ENCODE measurements around the gene TXNRD3.

TXNRD3 gene

GRCh38 chr3:126665221-126665936 lies 10.5 kb upstream of the TXNRD3 start:
- no peak for DNase-seq
- intact Hi-C loops (cut with DNase I; ENCODE audit: low total_unique reads), result no loop called here
- Histone ChIP-seq H3K9me3 (no peaks in the 10 kb centered on the region), H3K27ac (no peak overlapping the region), H3K27me3 (peaks cover 0 to 42% of the 10 kb centered on the region in 2 donors), H3K4me1 (no peaks in the 10 kb centered on the region), H3K36me3 (no peaks in the 10 kb centered on the region), H3K4me3 (no peak overlapping the region)
- TF ChIP-seq CTCF (IDR thresholded peaks at IDR 0.05), result no peak

GRCh38 chr3:126664591-126665214 lies 9.8 kb upstream of the TXNRD3 start:
- no peaks in the 10 kb centered on the region for H3K36me3 ChIP-seq
- no peak for DNase-seq
- H3K27me3 ChIP-seq, result peaks cover 0 to 42% of the 10 kb centered on the region in 2 donors
- H3K4me1 ChIP-seq, result no peaks in the 10 kb centered on the region
- intact Hi-C loops (cut with DNase I; ENCODE audit: low total_unique reads), result no loop called here
- H3K4me3 ChIP-seq, result no peak overlapping the region
- H3K27ac ChIP-seq, result no peak overlapping the region
- H3K9me3 ChIP-seq, result no peaks in the 10 kb centered on the region
- no peak for TF ChIP-seq CTCF (IDR thresholded peaks at IDR 0.05)

- no peaks in the 10 kb centered on the region for H3K9me3 ChIP-seq
- H3K4me3 ChIP-seq, result no peak overlapping the region
- H3K27me3 ChIP-seq, result peaks cover 0 to 48% of the 10 kb centered on the region in 2 donors
- no peaks in the 10 kb centered on the region for H3K36me3 ChIP-seq
- H3K4me1 ChIP-seq, result no peaks in the 10 kb centered on the region
- intact Hi-C loops (cut with DNase I; ENCODE audit: low total_unique reads), result no loop called here
- no peak for TF ChIP-seq CTCF (IDR thresholded peaks at IDR 0.05)
- no peak overlapping the region for H3K27ac ChIP-seq
- DNase-seq, result no peak
These were observed 8.8 kb upstream of the TXNRD3 start for GRCh38 chr3:126663750-126664149.

- Histone ChIP-seq H3K27ac (no peak overlapping the region), H3K4me1 (no peaks in the 10 kb centered on the region), H3K27me3 (peaks cover 0 to 50% of the 10 kb centered on the region in 2 donors), H3K4me3 (no peak overlapping the region), H3K36me3 (no peaks in the 10 kb centered on the region), H3K9me3 (no peaks in the 10 kb centered on the region)
- intact Hi-C loops (cut with DNase I; ENCODE audit: low total_unique reads), result no loop called here
- TF ChIP-seq CTCF (IDR thresholded peaks at IDR 0.05), result no peak
- DNase-seq, result no peak
These were observed 8.3 kb upstream of the TXNRD3 start for GRCh38 chr3:126663257-126663656.

GRCh38 chr3:126661532-126662364 lies 6.8 kb upstream of the TXNRD3 start:
- no peak for TF ChIP-seq CTCF (IDR thresholded peaks at IDR 0.05)
- H3K9me3 ChIP-seq, result no peaks in the 10 kb centered on the region
- no peaks in the 10 kb centered on the region for H3K4me1 ChIP-seq
- intact Hi-C loops (cut with DNase I; ENCODE audit: low total_unique reads), result no loop called here
- H3K36me3 ChIP-seq, result no peaks in the 10 kb centered on the region
- H3K27ac ChIP-seq, result no peak overlapping the region
- H3K27me3 ChIP-seq, result peaks cover 0 to 50% of the 10 kb centered on the region in 2 donors
- H3K4me3 ChIP-seq, result no peak overlapping the region
- DNase-seq, result no peak

Data from tibial artery (tissue), 4 donors.